ENCODE data around the gene TBL1X. TPM values are rescaled to one million over a fixed set of nuclear protein-coding genes. Genes with fewer than 3 reads are reported as not detected.

Gene TBL1X
- total RNA-seq, 1 experiment from 2014 or later = 14.6 TPM

DNA sequence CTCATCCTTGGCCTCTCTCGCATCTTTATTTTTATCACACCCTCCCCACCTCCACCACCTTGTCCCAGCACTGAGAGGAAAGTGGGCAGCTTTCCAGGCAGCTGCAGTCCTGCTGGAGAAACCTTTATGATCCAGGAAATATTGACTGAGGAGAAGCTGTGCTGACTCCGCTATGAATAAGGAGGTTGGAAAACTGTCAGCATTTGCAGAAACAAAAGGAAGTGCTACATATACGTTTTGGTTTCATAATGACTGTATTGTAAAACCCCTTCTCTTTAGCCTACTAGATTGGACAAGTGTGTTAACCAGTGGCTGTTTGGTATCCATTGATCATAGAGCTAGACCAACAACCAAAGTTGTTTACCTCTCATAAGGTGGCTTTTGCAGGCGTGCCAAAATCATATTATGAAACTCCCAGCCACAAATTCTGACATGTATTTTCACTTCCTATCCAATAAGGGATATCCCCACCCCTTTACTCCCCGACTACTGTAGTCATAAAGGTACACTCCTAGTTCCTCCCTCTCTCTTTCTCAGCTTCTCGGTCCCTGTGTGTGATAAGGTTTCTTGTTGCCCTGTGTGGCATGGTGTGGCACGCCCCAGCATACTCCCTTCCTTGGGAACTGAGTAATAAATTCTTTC, 212.4 kb downstream of the TBL1X start:
- Histone ChIP-seq H3K27me3 (ENCODE audit: control insufficient read depth, insufficient read depth, low read length) (no peaks in the 10 kb centered on the region), H3K4me1 (ENCODE audit: control insufficient read depth, insufficient read depth, low read length) (no peaks in the 10 kb centered on the region), H3K27ac (ENCODE audit: low read length) (no peak overlapping the region), H3K9me3 (ENCODE audit: control insufficient read depth, insufficient read depth, low read depth, low read length) (no peaks in the 10 kb centered on the region), H3K4me3 (ENCODE audit: low read depth in 2 of 2, low read length in 2 of 2) (no peak overlapping the region), H3K36me3 (ENCODE audit: control insufficient read depth, insufficient read depth, low read length) (no peaks in the 10 kb centered on the region)
- intact Hi-C loops (cut with micrococcal nuclease; ENCODE audit: unreplicated experiment) = no loop called here
- BruUV-seq (replicated peaks) = no TSS peak
- CTCF ChIA-PET = no interaction called here
- TF ChIP-seq POLR2AphosphoS5 (IDR thresholded peaks at IDR 0.05; ENCODE audit: low read depth, low read length) = no peak
- TF ChIP-seq SIN3A (IDR thresholded peaks at IDR 0.05; ENCODE audit: borderline replicate concordance, insufficient read depth, low read depth, low read length) = no peak
- TF ChIP-seq, protein P1, sequence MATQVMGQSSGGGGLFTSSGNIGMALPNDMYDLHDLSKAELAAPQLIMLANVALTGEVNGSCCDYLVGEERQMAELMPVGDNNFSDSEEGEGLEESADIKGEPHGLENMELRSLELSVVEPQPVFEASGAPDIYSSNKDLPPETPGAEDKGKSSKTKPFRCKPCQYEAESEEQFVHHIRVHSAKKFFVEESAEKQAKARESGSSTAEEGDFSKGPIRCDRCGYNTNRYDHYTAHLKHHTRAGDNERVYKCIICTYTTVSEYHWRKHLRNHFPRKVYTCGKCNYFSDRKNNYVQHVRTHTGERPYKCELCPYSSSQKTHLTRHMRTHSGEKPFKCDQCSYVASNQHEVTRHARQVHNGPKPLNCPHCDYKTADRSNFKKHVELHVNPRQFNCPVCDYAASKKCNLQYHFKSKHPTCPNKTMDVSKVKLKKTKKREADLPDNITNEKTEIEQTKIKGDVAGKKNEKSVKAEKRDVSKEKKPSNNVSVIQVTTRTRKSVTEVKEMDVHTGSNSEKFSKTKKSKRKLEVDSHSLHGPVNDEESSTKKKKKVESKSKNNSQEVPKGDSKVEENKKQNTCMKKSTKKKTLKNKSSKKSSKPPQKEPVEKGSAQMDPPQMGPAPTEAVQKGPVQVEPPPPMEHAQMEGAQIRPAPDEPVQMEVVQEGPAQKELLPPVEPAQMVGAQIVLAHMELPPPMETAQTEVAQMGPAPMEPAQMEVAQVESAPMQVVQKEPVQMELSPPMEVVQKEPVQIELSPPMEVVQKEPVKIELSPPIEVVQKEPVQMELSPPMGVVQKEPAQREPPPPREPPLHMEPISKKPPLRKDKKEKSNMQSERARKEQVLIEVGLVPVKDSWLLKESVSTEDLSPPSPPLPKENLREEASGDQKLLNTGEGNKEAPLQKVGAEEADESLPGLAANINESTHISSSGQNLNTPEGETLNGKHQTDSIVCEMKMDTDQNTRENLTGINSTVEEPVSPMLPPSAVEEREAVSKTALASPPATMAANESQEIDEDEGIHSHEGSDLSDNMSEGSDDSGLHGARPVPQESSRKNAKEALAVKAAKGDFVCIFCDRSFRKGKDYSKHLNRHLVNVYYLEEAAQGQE (IDR thresholded peaks at IDR 0.05; ENCODE audit: insufficient read depth in 1 of 2, low read depth in 2 of 2, low read length in 1 of 2) = no peak
- no peak for TF ChIP-seq TCF7L2 (IDR thresholded peaks at IDR 0.05; ENCODE audit: low read depth, low read length)
- TF ChIP-seq, protein P2, sequence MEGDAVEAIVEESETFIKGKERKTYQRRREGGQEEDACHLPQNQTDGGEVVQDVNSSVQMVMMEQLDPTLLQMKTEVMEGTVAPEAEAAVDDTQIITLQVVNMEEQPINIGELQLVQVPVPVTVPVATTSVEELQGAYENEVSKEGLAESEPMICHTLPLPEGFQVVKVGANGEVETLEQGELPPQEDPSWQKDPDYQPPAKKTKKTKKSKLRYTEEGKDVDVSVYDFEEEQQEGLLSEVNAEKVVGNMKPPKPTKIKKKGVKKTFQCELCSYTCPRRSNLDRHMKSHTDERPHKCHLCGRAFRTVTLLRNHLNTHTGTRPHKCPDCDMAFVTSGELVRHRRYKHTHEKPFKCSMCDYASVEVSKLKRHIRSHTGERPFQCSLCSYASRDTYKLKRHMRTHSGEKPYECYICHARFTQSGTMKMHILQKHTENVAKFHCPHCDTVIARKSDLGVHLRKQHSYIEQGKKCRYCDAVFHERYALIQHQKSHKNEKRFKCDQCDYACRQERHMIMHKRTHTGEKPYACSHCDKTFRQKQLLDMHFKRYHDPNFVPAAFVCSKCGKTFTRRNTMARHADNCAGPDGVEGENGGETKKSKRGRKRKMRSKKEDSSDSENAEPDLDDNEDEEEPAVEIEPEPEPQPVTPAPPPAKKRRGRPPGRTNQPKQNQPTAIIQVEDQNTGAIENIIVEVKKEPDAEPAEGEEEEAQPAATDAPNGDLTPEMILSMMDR (IDR thresholded peaks at IDR 0.05) = no peak
- ATAC-seq = no peak
- in situ Hi-C loops (cut with HindIII; ENCODE audit: low pct_unique_long_range_greater_than_20kb, low sequenced_read_pairs) = no loop called here
- POLR2A ChIA-PET = no interaction called here
- no peak for DNase-seq (ENCODE audit: low read depth, low spot score)

DNA sequence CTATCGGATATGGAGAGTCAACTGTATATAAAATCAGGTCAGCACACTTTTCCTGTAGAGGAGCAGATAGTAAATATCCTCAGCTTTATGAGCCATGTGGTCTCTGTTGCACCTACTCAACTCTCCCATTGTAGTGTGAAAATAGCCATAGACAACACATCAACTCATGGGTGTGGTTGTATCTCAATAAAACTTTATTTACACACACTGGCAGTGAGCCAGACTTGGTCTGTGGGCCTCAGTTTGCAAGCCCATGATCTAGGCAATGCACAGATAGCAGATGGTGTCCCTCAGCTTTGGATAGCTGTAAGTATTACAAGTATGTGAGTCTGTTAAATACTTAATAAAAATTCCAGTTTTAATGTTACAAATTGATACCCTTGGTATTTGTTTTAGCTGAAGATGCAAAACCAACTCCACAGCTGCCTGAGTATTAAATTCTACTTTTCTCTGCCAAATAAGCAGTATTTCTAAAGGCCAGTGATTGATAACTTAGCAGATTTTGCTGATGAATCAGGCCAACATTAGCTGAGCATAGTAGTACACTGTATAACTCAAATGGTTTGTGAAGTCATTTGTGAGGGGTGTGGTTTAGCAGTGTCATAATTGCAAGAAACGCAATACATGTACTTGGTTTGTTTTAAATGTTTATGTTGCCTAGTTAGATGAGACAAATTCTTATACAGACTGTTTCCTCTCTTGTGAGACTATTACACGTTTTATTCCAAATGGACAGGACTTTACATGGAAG, 213.5 kb downstream of the TBL1X start:
- Histone ChIP-seq H3K9me3 (ENCODE audit: control insufficient read depth, insufficient read depth, low read depth, low read length) (no peaks in the 10 kb centered on the region), H3K27ac (ENCODE audit: low read length) (no peak overlapping the region), H3K4me1 (ENCODE audit: control insufficient read depth, insufficient read depth, low read length) (no peaks in the 10 kb centered on the region), H3K4me3 (ENCODE audit: low read depth in 2 of 2, low read length in 2 of 2) (no peak overlapping the region), H3K27me3 (ENCODE audit: control insufficient read depth, insufficient read depth, low read length) (no peaks in the 10 kb centered on the region), H3K36me3 (ENCODE audit: control insufficient read depth, insufficient read depth, low read length) (no peaks in the 10 kb centered on the region)
- BruUV-seq (replicated peaks) = no TSS peak
- intact Hi-C loops (cut with micrococcal nuclease; ENCODE audit: unreplicated experiment) (no loop called here), in situ Hi-C loops (cut with HindIII; ENCODE audit: low pct_unique_long_range_greater_than_20kb, low sequenced_read_pairs) (no loop called here)
- no peak for TF ChIP-seq POLR2AphosphoS5 (IDR thresholded peaks at IDR 0.05; ENCODE audit: low read depth, low read length)
- TF ChIP-seq TCF7L2 (IDR thresholded peaks at IDR 0.05; ENCODE audit: low read depth, low read length) = no peak
- TF ChIP-seq SIN3A (IDR thresholded peaks at IDR 0.05; ENCODE audit: borderline replicate concordance, insufficient read depth, low read depth, low read length) = no peak
- TF ChIP-seq, protein P2 (IDR thresholded peaks at IDR 0.05) = no peak
- TF ChIP-seq, protein P1 (IDR thresholded peaks at IDR 0.05; ENCODE audit: insufficient read depth in 1 of 2, low read depth in 2 of 2, low read length in 1 of 2) = no peak
- DNase-seq (ENCODE audit: low read depth, low spot score) = no peak
- no peak for ATAC-seq
- ChIA-PET POLR2A (no interaction called here), CTCF (no interaction called here)
